Neural cell (in vitro differentiated cells): ENCODE results near the gene PPP1R3G. TPM values are rescaled to one million over a fixed set of nuclear protein-coding genes. Genes with fewer than 3 reads are reported as not detected.

Experiments used
- H2AFZ ChIP-seq: fragments of 200-600, 300-800 bp; sonication (generic), shearing (Covaris generic); 2 replicates; pipeline ENCODE4 v1.6.0; 2014; ENCODE audit warnings: low read depth, mild to moderate bottlenecking, antibody characterized with exemption, low read length, moderate library complexity
- H3F3A ChIP-seq: fragments of 200-600 bp; shearing (Covaris generic); 2 replicates; pipeline ENCODE4 v1.6.1; 2016; ENCODE audit warnings: mild to moderate bottlenecking, moderate library complexity, mixed read lengths, antibody characterized with exemption, low read length; ENCODE audit not compliant: insufficient read depth, poor library complexity, severe bottlenecking
- H3K27ac ChIP-seq: fragments of 200-600, 300-800 bp; sonication (generic), shearing (Covaris generic); 2 replicates; pipeline ENCODE4 v1.5.1; 2014; ENCODE audit warnings: mild to moderate bottlenecking, low read length, moderate library complexity
- H3K27me3 ChIP-seq: fragments of 300-800, 200-600 bp; sonication (generic), shearing (Covaris generic); 2 replicates; pipeline ENCODE4 v1.6.0; 2014; ENCODE audit warnings: mild to moderate bottlenecking, low read depth, low read length, moderate library complexity; ENCODE audit not compliant: insufficient read depth
- H3K36me3 ChIP-seq: fragments of 300-800, 200-600 bp; sonication (generic), shearing (Covaris generic); 2 replicates; pipeline ENCODE4 v1.5.1; 2014; ENCODE audit warnings: mild to moderate bottlenecking, antibody characterized with exemption, low read length, moderate library complexity; ENCODE audit not compliant: insufficient read depth
- H3K4me2 ChIP-seq: fragments of 300-800, 200-600 bp; sonication (generic), shearing (Covaris generic); 2 replicates; pipeline ENCODE4 v1.6.0; 2014; ENCODE audit warnings: mild to moderate bottlenecking, low read length
- H3K4me3 ChIP-seq: fragments of 300-800, 200-600 bp; sonication (generic), shearing (Covaris generic); 2 replicates; pipeline ENCODE4 v1.5.1; 2014; ENCODE audit warnings: mild to moderate bottlenecking, low read length, moderate library complexity
- H3K79me2 ChIP-seq: fragments of 200-600 bp; shearing (Covaris generic); replicated peaks from 2 replicates; pipeline ENCODE4 v1.6.0; 2014; ENCODE audit warnings: mild to moderate bottlenecking, low read length, moderate library complexity; ENCODE audit not compliant: insufficient read depth
- H3K9ac ChIP-seq: fragments of 300-800, 200-600 bp; sonication (generic), shearing (Covaris generic); 2 replicates; pipeline ENCODE4 v1.6.1; 2016; ENCODE audit warnings: mild to moderate bottlenecking, low read length, mixed read lengths
- H3K9me2 ChIP-seq: fragments of 200-600 bp; shearing (Covaris generic); 2 replicates; pipeline ENCODE4 v1.6.1; 2016; ENCODE audit warnings: mild to moderate bottlenecking, low read length, mixed read lengths; ENCODE audit not compliant: insufficient read depth
- H3K9me3 ChIP-seq: fragments of 200-600, 300-800 bp; sonication (generic), shearing (Covaris generic); 2 replicates; pipeline ENCODE4 v1.6.1; 2016; ENCODE audit warnings: mild to moderate bottlenecking, mixed run types, low read length, moderate library complexity, mixed read lengths
- H4K20me1 ChIP-seq: fragments of 200-600 bp; shearing (Covaris generic); 2 replicates; pipeline ENCODE4 v1.6.1; 2016; ENCODE audit warnings: mild to moderate bottlenecking, mixed run types; ENCODE audit not compliant: insufficient read depth
- CTCF ChIP-seq: fragments of 450-650 bp; IDR thresholded peaks from 2 replicates; pipeline ENCODE4 v1.5.1; 2014; ENCODE audit warnings: antibody characterized with exemption, mild to moderate bottlenecking, moderate library complexity; ENCODE audit not compliant: poor library complexity, severe bottlenecking
- EP300 ChIP-seq: fragments of 450-650 bp; conservative IDR thresholded peaks from 2 replicates; pipeline ENCODE4 v1.6.1; 2014; ENCODE audit warnings: antibody characterized with exemption, mild to moderate bottlenecking, moderate library complexity; ENCODE audit not compliant: poor library complexity, severe bottlenecking
- EZH2 ChIP-seq: fragments of 200-600, 300-800 bp; shearing (Covaris generic), sonication (generic); IDR thresholded peaks from 2 replicates; pipeline ENCODE4 v1.6.1; 2014; ENCODE audit warnings: antibody characterized with exemption, low read length, borderline replicate concordance, mild to moderate bottlenecking; ENCODE audit not compliant: insufficient read depth, poor library complexity, severe bottlenecking
- MXI1 ChIP-seq: fragments of 450-650 bp; conservative IDR thresholded peaks from 2 replicates; pipeline ENCODE4 v1.6.1; 2014; ENCODE audit warnings: antibody characterized with exemption, mild to moderate bottlenecking; ENCODE audit not compliant: poor library complexity, severe bottlenecking
- POLR2AphosphoS5 ChIP-seq: IDR thresholded peaks from 2 replicates; pipeline ENCODE4 v1.6.1; 2012
- RAD21 ChIP-seq: fragments of 450-650 bp; conservative IDR thresholded peaks from 2 replicates; pipeline ENCODE4 v1.6.1; 2014; ENCODE audit warnings: antibody characterized with exemption, mild to moderate bottlenecking, moderate library complexity
- SMC3 ChIP-seq: fragments of 450-650 bp; conservative IDR thresholded peaks from 2 replicates; pipeline ENCODE4 v1.6.1; 2014; ENCODE audit warnings: antibody characterized with exemption, mild to moderate bottlenecking, moderate library complexity; ENCODE audit not compliant: poor library complexity
- TAF1 ChIP-seq: IDR thresholded peaks from 2 replicates; pipeline ENCODE4 v1.6.1; 2012; ENCODE audit warnings: low read depth
- polyA plus RNA-seq: library from polyadenylated mRNA; depleted of rRNA; stranded (reverse); fragments of >200 nt; gene quantifications from 2 replicates; pipeline ENCODE4 v1.2.3, GENCODE V29; 2014
- TF ChIP-seq, protein P1 (sequence below): IDR thresholded peaks from 2 replicates; pipeline ENCODE4 v1.6.1; 2012; ENCODE audit warnings: borderline replicate concordance

The PPP1R3G gene
- polyA plus RNA-seq, 1 donor from 2014 or later: not detected

GRCh38 chr6:5091210-5092069, 6.3 kb downstream of the PPP1R3G start:
- Histone ChIP-seq H3K27me3 (peaks cover 14% of the 10 kb centered on the region), H3F3A (no peaks in the 10 kb centered on the region), H3K4me2 (no peak overlapping the region), H3K9ac (no peak overlapping the region), H3K27ac (no peak overlapping the region), H3K9me3 (no peaks in the 10 kb centered on the region), H3K9me2 (no peaks in the 10 kb centered on the region), H3K4me3 (no peak overlapping the region), H3K36me3 (no peaks in the 10 kb centered on the region), H2AFZ (no peak overlapping the region), H3K79me2 (no peaks in the 10 kb centered on the region), H4K20me1 (no peaks in the 10 kb centered on the region)
- TF ChIP-seq, protein P1, sequence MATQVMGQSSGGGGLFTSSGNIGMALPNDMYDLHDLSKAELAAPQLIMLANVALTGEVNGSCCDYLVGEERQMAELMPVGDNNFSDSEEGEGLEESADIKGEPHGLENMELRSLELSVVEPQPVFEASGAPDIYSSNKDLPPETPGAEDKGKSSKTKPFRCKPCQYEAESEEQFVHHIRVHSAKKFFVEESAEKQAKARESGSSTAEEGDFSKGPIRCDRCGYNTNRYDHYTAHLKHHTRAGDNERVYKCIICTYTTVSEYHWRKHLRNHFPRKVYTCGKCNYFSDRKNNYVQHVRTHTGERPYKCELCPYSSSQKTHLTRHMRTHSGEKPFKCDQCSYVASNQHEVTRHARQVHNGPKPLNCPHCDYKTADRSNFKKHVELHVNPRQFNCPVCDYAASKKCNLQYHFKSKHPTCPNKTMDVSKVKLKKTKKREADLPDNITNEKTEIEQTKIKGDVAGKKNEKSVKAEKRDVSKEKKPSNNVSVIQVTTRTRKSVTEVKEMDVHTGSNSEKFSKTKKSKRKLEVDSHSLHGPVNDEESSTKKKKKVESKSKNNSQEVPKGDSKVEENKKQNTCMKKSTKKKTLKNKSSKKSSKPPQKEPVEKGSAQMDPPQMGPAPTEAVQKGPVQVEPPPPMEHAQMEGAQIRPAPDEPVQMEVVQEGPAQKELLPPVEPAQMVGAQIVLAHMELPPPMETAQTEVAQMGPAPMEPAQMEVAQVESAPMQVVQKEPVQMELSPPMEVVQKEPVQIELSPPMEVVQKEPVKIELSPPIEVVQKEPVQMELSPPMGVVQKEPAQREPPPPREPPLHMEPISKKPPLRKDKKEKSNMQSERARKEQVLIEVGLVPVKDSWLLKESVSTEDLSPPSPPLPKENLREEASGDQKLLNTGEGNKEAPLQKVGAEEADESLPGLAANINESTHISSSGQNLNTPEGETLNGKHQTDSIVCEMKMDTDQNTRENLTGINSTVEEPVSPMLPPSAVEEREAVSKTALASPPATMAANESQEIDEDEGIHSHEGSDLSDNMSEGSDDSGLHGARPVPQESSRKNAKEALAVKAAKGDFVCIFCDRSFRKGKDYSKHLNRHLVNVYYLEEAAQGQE: no peak
- TF ChIP-seq RAD21 (no peak), MXI1 (no peak), CTCF (no peak), TAF1 (no peak), POLR2AphosphoS5 (no peak), EP300 (no peak), SMC3 (no peak), EZH2 (no peak)

DNA sequence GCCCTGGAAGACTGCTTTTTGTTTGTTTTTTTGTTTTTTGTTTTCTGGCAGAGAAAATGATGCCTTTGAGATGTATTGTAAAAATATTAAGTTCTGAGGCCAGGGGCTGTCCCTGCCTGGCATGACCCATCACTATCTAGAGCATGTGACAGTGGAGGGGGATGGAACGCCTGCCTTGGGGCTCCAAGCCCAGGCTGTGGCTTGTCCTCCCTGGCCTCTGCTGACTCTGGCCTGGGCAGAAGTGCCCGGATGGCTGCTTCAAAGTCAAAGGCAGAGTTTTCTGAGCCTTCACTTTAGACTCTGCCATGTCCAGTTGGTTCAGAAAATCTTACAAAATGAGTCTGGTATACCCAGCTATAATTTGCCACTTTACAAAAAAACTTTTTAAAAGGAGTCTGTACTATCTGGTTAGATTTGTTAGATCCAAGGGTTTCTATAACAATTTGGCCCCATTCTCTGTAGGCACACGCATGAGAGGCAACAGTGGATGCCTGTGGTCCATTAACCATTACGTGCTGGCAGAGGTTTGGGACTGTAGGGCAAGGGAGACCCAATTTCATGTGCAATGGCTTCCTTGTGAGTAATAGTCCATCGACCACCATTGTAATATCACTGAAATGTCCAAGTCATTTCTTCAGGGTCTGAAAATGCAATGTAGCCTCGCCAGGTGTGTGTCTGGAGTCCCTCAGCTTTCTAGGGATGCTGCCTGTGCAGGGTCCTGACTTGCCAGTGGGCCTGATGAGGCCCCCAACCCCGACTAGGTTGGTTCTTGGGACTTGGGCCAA, 8.3 kb downstream of the PPP1R3G start:
- H3K4me3 ChIP-seq: no peak overlapping the region
- H3K79me2 ChIP-seq: no peaks in the 10 kb centered on the region
- no peaks in the 10 kb centered on the region for H4K20me1 ChIP-seq
- no peaks in the 10 kb centered on the region for H3K9me3 ChIP-seq
- H3K4me2 ChIP-seq: no peak overlapping the region
- no peak overlapping the region for H2AFZ ChIP-seq
- H3K9ac ChIP-seq: no peak overlapping the region
- no peak overlapping the region for H3K27ac ChIP-seq
- no peak for TF ChIP-seq RAD21
- no peak for TF ChIP-seq SMC3
- no peak for TF ChIP-seq CTCF
- TF ChIP-seq POLR2AphosphoS5: no peak
- TF ChIP-seq, protein P1: no peak
- no peak for TF ChIP-seq EP300
- no peak for TF ChIP-seq EZH2
- no peak for TF ChIP-seq MXI1
- no peak for TF ChIP-seq TAF1
- no peaks in the 10 kb centered on the region for H3K27me3 ChIP-seq
- H3F3A ChIP-seq: no peaks in the 10 kb centered on the region
- H3K9me2 ChIP-seq: no peaks in the 10 kb centered on the region
- no peaks in the 10 kb centered on the region for H3K36me3 ChIP-seq
